ENCODE data around the gene RANBP9. TPM values are rescaled to one million over a fixed set of nuclear protein-coding genes. Genes with fewer than 3 reads are reported as not detected.

The RANBP9 gene
- total and polyA plus RNA-seq, 2 experiments from 2014 or later = 24.2 to 36.1 TPM

DNA sequence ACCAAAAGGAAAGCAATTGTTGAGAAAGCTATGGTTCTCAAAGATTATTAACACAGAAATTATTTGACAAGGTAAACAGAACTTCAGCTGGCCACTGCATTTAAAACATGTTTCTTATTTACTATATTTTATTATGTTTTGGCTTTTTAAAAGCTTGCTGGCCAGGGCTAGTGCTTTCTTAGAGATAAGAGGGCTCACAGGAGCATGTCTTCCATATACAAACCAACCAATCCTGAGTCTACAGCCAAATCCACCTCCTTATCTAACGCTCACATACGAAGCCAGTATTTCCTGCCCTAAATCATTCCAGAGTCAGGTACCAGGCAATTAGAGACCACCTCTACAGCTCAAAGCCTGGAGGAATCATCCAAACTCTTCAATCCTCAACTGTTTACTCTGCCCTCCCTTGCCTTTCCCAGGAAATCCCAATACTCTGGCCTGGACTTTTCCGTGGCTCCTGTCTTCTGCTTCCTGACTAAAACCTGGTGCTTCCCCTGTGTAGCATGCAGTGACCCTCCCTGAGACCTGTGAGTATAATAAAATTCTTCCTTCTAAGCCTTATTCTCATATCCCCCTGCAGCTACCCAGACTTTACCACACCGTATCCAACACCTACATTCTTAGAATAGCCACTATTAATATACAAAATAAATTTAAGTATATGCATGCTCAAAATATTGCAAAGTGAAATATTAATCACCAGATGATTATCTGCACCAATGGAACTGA lies 33.2 kb downstream of the RANBP9 start:
- H3K9me3 ChIP-seq (ENCODE audit: low read depth) = no peaks in the 10 kb centered on the region
- H3K4me3 ChIP-seq = no peak overlapping the region
- H4K20me1 ChIP-seq (ENCODE audit: insufficient read depth, poor library complexity, severe bottlenecking) = peaks cover 28% of the 10 kb centered on the region
- TF ChIP-seq CTCF (IDR thresholded peaks at IDR 0.05; ENCODE audit: poor library complexity) = no peak
- TF ChIP-seq EZH2phosphoT487 (IDR thresholded peaks at IDR 0.05; ENCODE audit: low read depth, severe bottlenecking, unreplicated experiment) = no peak
- TF ChIP-seq EZH2 (IDR thresholded peaks at IDR 0.05; ENCODE audit: borderline replicate concordance) = no peak
- peak overlapping the region; percentile 67 for H3K27ac ChIP-seq
- peaks cover 15% of the 10 kb centered on the region for H3K4me1 ChIP-seq (ENCODE audit: insufficient read depth)
- H3K27me3 ChIP-seq = no peaks in the 10 kb centered on the region
- H2AFZ ChIP-seq = no peak overlapping the region
- H3K4me2 ChIP-seq = peak overlapping the region; percentile 65
- 31% methylated on average over 4 of the region's 4 CpGs for WGBS (ENCODE audit: low lambda C conversion rate, missing lambda C conversion rate)
- peak; percentile 10 for DNase-seq (ENCODE audit: low spot score)
- peaks cover 100% of the 10 kb centered on the region for H3K79me2 ChIP-seq
- H3K36me3 ChIP-seq (replicated peaks; ENCODE audit: insufficient read depth, low read depth) = no peaks in the 10 kb centered on the region
- no peaks in the 10 kb centered on the region for H3K9me2 ChIP-seq (replicated peaks; ENCODE audit: insufficient read depth)

- Histone ChIP-seq H3K9me3 (ENCODE audit: low read depth) (no peaks in the 10 kb centered on the region), H2AFZ (no peak overlapping the region), H3K4me1 (ENCODE audit: insufficient read depth) (peaks cover 15% of the 10 kb centered on the region), H3K9me2 (replicated peaks; ENCODE audit: insufficient read depth) (no peaks in the 10 kb centered on the region), H3K4me3 (no peak overlapping the region), H3K36me3 (replicated peaks; ENCODE audit: insufficient read depth, low read depth) (no peaks in the 10 kb centered on the region), H3K79me2 (peaks cover 100% of the 10 kb centered on the region), H3K27me3 (no peaks in the 10 kb centered on the region), H4K20me1 (ENCODE audit: insufficient read depth, poor library complexity, severe bottlenecking) (peaks cover 27% of the 10 kb centered on the region), H3K4me2 (peak overlapping the region; percentile 65), H3K27ac (peak overlapping the region; percentile 67)
- TF ChIP-seq CTCF (IDR thresholded peaks at IDR 0.05; ENCODE audit: poor library complexity) = no peak
- peak; percentile 14 for DNase-seq (ENCODE audit: low spot score)
- WGBS (ENCODE audit: low lambda C conversion rate, missing lambda C conversion rate) = 53% methylated on average over 3 of the region's 3 CpGs
Observed at GRCh38 chr6:13677878-13678254, 33.8 kb downstream of the RANBP9 start.

DNA sequence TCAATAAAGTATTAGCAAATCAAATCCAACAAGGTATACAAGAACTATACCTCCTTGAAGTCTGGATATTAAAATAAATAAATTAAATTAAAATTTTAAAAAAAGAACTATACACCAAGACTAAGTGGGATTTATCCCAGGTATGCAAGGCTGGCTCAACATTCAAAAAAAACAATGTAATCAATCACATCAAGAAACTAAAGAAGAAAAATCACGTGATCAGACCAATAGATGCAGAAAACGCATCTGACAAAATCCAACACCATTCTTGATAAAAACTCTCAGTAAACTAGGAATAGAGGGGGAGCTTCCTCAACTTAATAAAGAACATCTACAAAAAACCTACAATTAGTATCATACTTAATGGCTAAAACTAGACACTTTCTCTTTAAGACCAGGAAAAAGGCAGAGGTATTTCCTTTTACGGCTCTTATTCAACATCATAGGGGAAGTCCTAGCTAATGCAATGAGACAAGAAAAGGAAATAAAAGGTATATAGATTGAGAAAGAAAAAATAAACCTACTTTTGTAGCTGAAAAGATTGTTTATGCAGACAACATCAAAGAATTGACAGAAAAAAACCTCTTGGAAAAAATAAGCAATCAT lies 35.0 kb downstream of the RANBP9 start:
- H3K9me2 ChIP-seq (replicated peaks; ENCODE audit: insufficient read depth) = no peaks in the 10 kb centered on the region
- H3K36me3 ChIP-seq (replicated peaks; ENCODE audit: insufficient read depth, low read depth) = no peaks in the 10 kb centered on the region
- DNase-seq (ENCODE audit: low spot score) = no peak
- no peaks in the 10 kb centered on the region for H3K9me3 ChIP-seq (ENCODE audit: low read depth)
- H3K4me3 ChIP-seq = no peak overlapping the region
- H3K27me3 ChIP-seq = no peaks in the 10 kb centered on the region
- no peak overlapping the region for H3K27ac ChIP-seq
- 98% methylated on average over 3 of the region's 3 CpGs for WGBS (ENCODE audit: low lambda C conversion rate, missing lambda C conversion rate)
- peaks cover 20% of the 10 kb centered on the region for H4K20me1 ChIP-seq (ENCODE audit: insufficient read depth, poor library complexity, severe bottlenecking)
- no peak for TF ChIP-seq CTCF (IDR thresholded peaks at IDR 0.05; ENCODE audit: poor library complexity)
- TF ChIP-seq EZH2phosphoT487 (IDR thresholded peaks at IDR 0.05; ENCODE audit: low read depth, severe bottlenecking, unreplicated experiment) = no peak
- no peak for TF ChIP-seq EZH2 (IDR thresholded peaks at IDR 0.05; ENCODE audit: borderline replicate concordance)
- no peak overlapping the region for H3K4me2 ChIP-seq
- H3K79me2 ChIP-seq = peaks cover 100% of the 10 kb centered on the region
- no peak overlapping the region for H2AFZ ChIP-seq
- peaks cover 15% of the 10 kb centered on the region for H3K4me1 ChIP-seq (ENCODE audit: insufficient read depth)

Data from hepatocyte (in vitro differentiated cells).